ENCODE data around the gene SCG2. TPM values are rescaled to one million over a fixed set of nuclear protein-coding genes. Genes with fewer than 3 reads are reported as not detected.

The SCG2 gene
- polyA plus RNA-seq, 1 donor (not counting 4 experiments of a cell fraction or from before 2014, with no cell fraction given): 0.10 TPM

GRCh38 chr2:223611061-223611460 is 8.9 kb upstream of the SCG2 start:
- TF ChIP-seq CTCF (optimal IDR thresholded peaks at IDR 0.05 in 1 of 3, IDR thresholded peaks at IDR 0.05 in 1 of 3, conservative IDR thresholded peaks at IDR 0.05 in 1 of 3; ENCODE audit: extremely low read depth in 1 of 3, insufficient read depth in 2 of 3, low read length in 3 of 3): no peak
- no peak for TF ChIP-seq EZH2 (IDR thresholded peaks at IDR 0.05; ENCODE audit: low read length)
- Histone ChIP-seq H3K4me1 (ENCODE audit: control insufficient read depth, extremely low read depth, insufficient read depth, low read length) (peaks cover 7% of the 10 kb centered on the region), H3K27me3 (ENCODE audit: control insufficient read depth, extremely low read depth, insufficient read depth, low read length) (no peaks in the 10 kb centered on the region), H3K79me2 (ENCODE audit: control insufficient read depth, insufficient read depth, low read length) (no peaks in the 10 kb centered on the region), H3K4me2 (ENCODE audit: control insufficient read depth, extremely low read depth, insufficient read depth, low read depth, low read length) (no peak overlapping the region), H3K9me1 (ENCODE audit: control insufficient read depth, extremely low read depth, insufficient read depth, low read length) (no peaks in the 10 kb centered on the region), H2AFZ (ENCODE audit: control insufficient read depth, low read length) (no peak overlapping the region), H3K27ac (ENCODE audit: control insufficient read depth, insufficient read depth, low read length) (no peak overlapping the region), H4K20me1 (ENCODE audit: control insufficient read depth, extremely low read depth, insufficient read depth, low read length) (no peaks in the 10 kb centered on the region), H3K9ac (ENCODE audit: control insufficient read depth, extremely low read depth, insufficient read depth, low read length) (no peak overlapping the region), H3K36me3 (ENCODE audit: control insufficient read depth in 2 of 2, extremely low read depth in 1 of 2, insufficient read depth in 2 of 2, low read length in 2 of 2) (no peaks in the 10 kb centered on the region), H3K4me3 (ENCODE audit: control insufficient read depth in 2 of 3, extremely low read depth in 1 of 3, insufficient read depth in 2 of 3, low read depth in 1 of 3, low read length in 3 of 3) (no peak overlapping the region), H3K9me3 (ENCODE audit: control insufficient read depth, low read depth, low read length) (no peaks in the 10 kb centered on the region)
- DNase-seq (ENCODE audit: low read depth, low spot score): no peak
- no peak for FAIRE-seq
- dilution Hi-C loops (cut with MboI; ENCODE audit: extremely low pct_ligation_motif_present, low sequenced_read_pairs): no loop called here

DNA sequence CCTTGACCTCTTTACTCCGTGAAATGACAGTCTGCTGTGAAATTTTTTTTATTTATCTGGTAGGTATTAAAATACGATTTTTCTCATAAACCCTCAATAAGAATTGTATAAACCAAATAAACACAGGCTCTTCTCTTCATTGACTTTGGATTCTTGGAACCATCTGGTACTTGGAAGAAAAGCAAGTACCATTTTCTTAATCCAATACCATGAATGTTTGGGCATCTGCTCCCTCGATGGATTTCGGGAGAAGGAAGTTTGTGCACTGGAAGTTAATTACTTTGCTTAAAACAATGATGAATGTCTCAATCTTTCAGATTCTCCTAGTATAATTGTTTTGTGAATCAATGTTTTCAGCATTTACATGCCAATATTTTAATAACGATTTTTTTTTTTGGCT is 5.3 kb upstream of the SCG2 start:
- FAIRE-seq: no peak
- Histone ChIP-seq H3K27me3 (ENCODE audit: control insufficient read depth, extremely low read depth, insufficient read depth, low read length) (no peaks in the 10 kb centered on the region), H3K79me2 (ENCODE audit: control insufficient read depth, insufficient read depth, low read length) (no peaks in the 10 kb centered on the region), H3K4me2 (ENCODE audit: control insufficient read depth, extremely low read depth, insufficient read depth, low read depth, low read length) (no peak overlapping the region), H3K27ac (ENCODE audit: control insufficient read depth, insufficient read depth, low read length) (no peak overlapping the region), H3K9ac (ENCODE audit: control insufficient read depth, extremely low read depth, insufficient read depth, low read length) (no peak overlapping the region), H3K4me3 (ENCODE audit: control insufficient read depth in 2 of 3, extremely low read depth in 1 of 3, insufficient read depth in 2 of 3, low read depth in 1 of 3, low read length in 3 of 3) (no peak overlapping the region), H3K4me1 (ENCODE audit: control insufficient read depth, extremely low read depth, insufficient read depth, low read length) (peaks cover 1% of the 10 kb centered on the region), H2AFZ (ENCODE audit: control insufficient read depth, low read length) (no peak overlapping the region), H3K9me1 (ENCODE audit: control insufficient read depth, extremely low read depth, insufficient read depth, low read length) (no peaks in the 10 kb centered on the region), H3K36me3 (ENCODE audit: control insufficient read depth in 2 of 2, extremely low read depth in 1 of 2, insufficient read depth in 2 of 2, low read length in 2 of 2) (no peaks in the 10 kb centered on the region), H3K9me3 (ENCODE audit: control insufficient read depth, low read depth, low read length) (no peaks in the 10 kb centered on the region), H4K20me1 (ENCODE audit: control insufficient read depth, extremely low read depth, insufficient read depth, low read length) (no peaks in the 10 kb centered on the region)
- no peak for TF ChIP-seq CTCF (optimal IDR thresholded peaks at IDR 0.05 in 1 of 3, IDR thresholded peaks at IDR 0.05 in 1 of 3, conservative IDR thresholded peaks at IDR 0.05 in 1 of 3; ENCODE audit: extremely low read depth in 1 of 3, insufficient read depth in 2 of 3, low read length in 3 of 3)
- no peak for TF ChIP-seq EZH2 (IDR thresholded peaks at IDR 0.05; ENCODE audit: low read length)
- dilution Hi-C loops (cut with MboI; ENCODE audit: extremely low pct_ligation_motif_present, low sequenced_read_pairs): no loop called here
- no peak for DNase-seq (ENCODE audit: low read depth, low spot score)

Data from keratinocyte (primary cell).